ENCODE data around the gene SPEM1. TPM values are rescaled to one million over a fixed set of nuclear protein-coding genes. Genes with fewer than 3 reads are reported as not detected.

SPEM1 gene
- total RNA-seq, 1 experiment from 2014 or later: 1.1 TPM

GRCh38 chr17:7407082-7407481 is 13.0 kb upstream of the SPEM1 start:
- no peak for TF ChIP-seq EZH2 (IDR thresholded peaks at IDR 0.05; ENCODE audit: low read depth)
- no peak for TF ChIP-seq CTCF (conservative IDR thresholded peaks at IDR 0.05)
- no peaks in the 10 kb centered on the region for H4K20me1 ChIP-seq (ENCODE audit: insufficient read depth)
- H3K27me3 ChIP-seq (ENCODE audit: insufficient read depth, low read depth): no peaks in the 10 kb centered on the region
- BruUV-seq (replicated peaks): TSS peak; percentile 19
- 0 out of 2 replicates have a peak, but pooled peaks cover 5% of the 10 kb centered on the region for H3K79me2 ChIP-seq (ENCODE audit: low read depth)
- POLR2A ChIA-PET (ENCODE audit: unreplicated experiment): no interaction called here
- no peak overlapping the region for H3K4me3 ChIP-seq
- no peak for DNase-seq
- H3F3A ChIP-seq (ENCODE audit: insufficient read depth, low read depth): no peaks in the 10 kb centered on the region
- CTCF ChIA-PET: no interaction called here
- H3K9me3 ChIP-seq (ENCODE audit: insufficient read depth, low read depth): no peaks in the 10 kb centered on the region
- H3K27ac ChIP-seq: no peak overlapping the region
- H3K9me2 ChIP-seq (ENCODE audit: insufficient read depth): no peaks in the 10 kb centered on the region
- H3K4me1 ChIP-seq (replicated peaks; ENCODE audit: insufficient read depth): peaks cover 6% of the 10 kb centered on the region
- intact Hi-C loops (cut with micrococcal nuclease; ENCODE audit: unreplicated experiment): no loop called here
- no peak overlapping the region for H3K4me2 ChIP-seq
- no peaks in the 10 kb centered on the region for H3K36me3 ChIP-seq (ENCODE audit: low read depth)
- no peak overlapping the region for H2AFZ ChIP-seq

- Histone ChIP-seq H3K27me3 (ENCODE audit: insufficient read depth, low read depth) (no peaks in the 10 kb centered on the region), H3F3A (ENCODE audit: insufficient read depth, low read depth) (no peaks in the 10 kb centered on the region), H3K27ac (no peak within 1 kb of the TSS), H3K4me1 (replicated peaks; ENCODE audit: insufficient read depth) (peaks cover 4% of the 10 kb centered on the region), H3K4me3 (no peak within 1 kb of the TSS), H4K20me1 (ENCODE audit: insufficient read depth) (no peaks in the 10 kb centered on the region), H3K4me2 (no peak within 1 kb of the TSS), H3K9me2 (ENCODE audit: insufficient read depth) (no peaks in the 10 kb centered on the region), H2AFZ (no peak within 1 kb of the TSS), H3K36me3 (ENCODE audit: low read depth) (no peaks in the 10 kb centered on the region), H3K9me3 (ENCODE audit: insufficient read depth, low read depth) (no peaks in the 10 kb centered on the region), H3K79me2 (ENCODE audit: low read depth) (0 out of 2 replicates have a peak, but pooled peaks cover 4% of the 10 kb centered on the region)
- POLR2A ChIA-PET (ENCODE audit: unreplicated experiment): no interaction called here
- no peak for DNase-seq
- intact Hi-C loops (cut with micrococcal nuclease; ENCODE audit: unreplicated experiment): no loop called here
- no peak for TF ChIP-seq CTCF (conservative IDR thresholded peaks at IDR 0.05)
- no peak for TF ChIP-seq EZH2 (IDR thresholded peaks at IDR 0.05; ENCODE audit: low read depth)
- BruUV-seq (replicated peaks): no TSS peak
- CTCF ChIA-PET: no interaction called here
Observed at GRCh38 chr17:7407485-7408251, 12.5 kb upstream of the SPEM1 start, which contains the start of gene NLGN2. Gene NLGN2, plus strand, starts transcription at chr17:7407845. Its CDS starts 411 bp downstream, at chr17:7408256.

GRCh38 chr17:7408252-7408727 is 11.8 kb upstream of the SPEM1 start:
- no peaks in the 10 kb centered on the region for H4K20me1 ChIP-seq (ENCODE audit: insufficient read depth)

More at GRCh38 chr17:7408252-7408727, 11.8 kb upstream of the SPEM1 start:
- no peak overlapping the region for H2AFZ ChIP-seq
- no peaks in the 10 kb centered on the region for H3K27me3 ChIP-seq (ENCODE audit: insufficient read depth, low read depth)
- ChIA-PET CTCF (no interaction called here), POLR2A (ENCODE audit: unreplicated experiment) (no interaction called here)
- H3K79me2 ChIP-seq (ENCODE audit: low read depth): no peaks in the 10 kb centered on the region
- no peaks in the 10 kb centered on the region for H3K36me3 ChIP-seq (ENCODE audit: low read depth)
- H3K4me2 ChIP-seq: no peak overlapping the region
- no peak for DNase-seq
- TF ChIP-seq EZH2 (IDR thresholded peaks at IDR 0.05; ENCODE audit: low read depth): no peak
- no peak for TF ChIP-seq CTCF (conservative IDR thresholded peaks at IDR 0.05)
- no peaks in the 10 kb centered on the region; the same call in 1 of the 2 replicates for H3K4me1 ChIP-seq (replicated peaks; ENCODE audit: insufficient read depth)
- H3K27ac ChIP-seq: no peak overlapping the region
- H3F3A ChIP-seq (ENCODE audit: insufficient read depth, low read depth): no peaks in the 10 kb centered on the region
- H3K4me3 ChIP-seq: no peak overlapping the region
- intact Hi-C loops (cut with micrococcal nuclease; ENCODE audit: unreplicated experiment): no loop called here
- BruUV-seq (replicated peaks): no TSS peak
- no peaks in the 10 kb centered on the region for H3K9me3 ChIP-seq (ENCODE audit: insufficient read depth, low read depth)
- no peaks in the 10 kb centered on the region for H3K9me2 ChIP-seq (ENCODE audit: insufficient read depth)

Measured in PC-9 (cell line).